Duodenal mucosa (tissue), 2 donors: ENCODE measurements around the gene NT5E.

Experiments
- H3K27ac ChIP-seq: one replicate; pipeline ENCODE4 v1.7.0; 2013; ENCODE audit warnings: low read depth, low read length
- H3K27me3 ChIP-seq, 2 donors: one replicate each; pipeline ENCODE4 v1.7.0; 2013; ENCODE audit warnings: low read length in 2 of 2, control low read depth in 1 of 2; ENCODE audit not compliant: insufficient read depth in 2 of 2, control insufficient read depth in 1 of 2
- H3K36me3 ChIP-seq, 2 donors: one replicate each; pipeline ENCODE4 v1.7.0; 2013; ENCODE audit warnings: low read length in 2 of 2, control low read depth in 1 of 2; ENCODE audit not compliant: insufficient read depth in 2 of 2, control insufficient read depth in 1 of 2
- H3K4me1 ChIP-seq, 2 donors: one replicate each; pipeline ENCODE4 v1.7.0; 2013; ENCODE audit warnings: low read length in 2 of 2, control low read depth in 1 of 2; ENCODE audit not compliant: insufficient read depth in 2 of 2, control insufficient read depth in 1 of 2
- H3K4me3 ChIP-seq, 2 donors: one replicate each; pipeline ENCODE4 v1.7.0; 2013; ENCODE audit warnings: low read length in 2 of 2, low read depth in 1 of 2
- H3K9ac ChIP-seq, 2 donors: one replicate each; pipeline ENCODE4 v1.7.0; 2013; ENCODE audit warnings: low read length in 2 of 2, low read depth in 1 of 2
- H3K9me3 ChIP-seq, 2 donors: one replicate each; pipeline ENCODE4 v1.7.0; 2013; ENCODE audit warnings: low read length in 2 of 2, control low read depth in 1 of 2; ENCODE audit not compliant: control insufficient read depth in 1 of 2

The NT5E gene

GRCh38 chr6:85465762-85466161 lies 15.9 kb downstream of the NT5E start:
- Histone ChIP-seq H3K36me3 (no peaks in the 10 kb centered on the region), H3K27ac (no peak overlapping the region), H3K9ac (no peak overlapping the region), H3K4me1 (peaks cover 0 to 6% of the 10 kb centered on the region in 2 donors), H3K4me3 (no peak overlapping the region), H3K9me3 (no peaks in the 10 kb centered on the region), H3K27me3 (no peaks in the 10 kb centered on the region)

- Histone ChIP-seq H3K4me1 (no peaks in the 10 kb centered on the region), H3K4me3 (no peak overlapping the region), H3K9me3 (no peaks in the 10 kb centered on the region), H3K27ac (no peak overlapping the region), H3K9ac (no peak overlapping the region), H3K27me3 (no peaks in the 10 kb centered on the region), H3K36me3 (no peaks in the 10 kb centered on the region)
These were observed 18.4 kb downstream of the NT5E start for GRCh38 chr6:85468326-85468725.

- H3K36me3 ChIP-seq, result no peaks in the 10 kb centered on the region
- H3K27ac ChIP-seq, result no peak overlapping the region
- no peaks in the 10 kb centered on the region for H3K9me3 ChIP-seq
- no peaks in the 10 kb centered on the region for H3K27me3 ChIP-seq
- no peak overlapping the region for H3K4me3 ChIP-seq
- no peak overlapping the region for H3K9ac ChIP-seq
- no peaks in the 10 kb centered on the region for H3K4me1 ChIP-seq
These were observed 19.6 kb downstream of the NT5E start for GRCh38 chr6:85469276-85470022.

GRCh38 chr6:85470023-85470410 lies 20.1 kb downstream of the NT5E start:
- no peak overlapping the region for H3K27ac ChIP-seq
- no peak overlapping the region for H3K9ac ChIP-seq
- H3K27me3 ChIP-seq, result no peaks in the 10 kb centered on the region
- H3K36me3 ChIP-seq, result no peaks in the 10 kb centered on the region
- H3K4me3 ChIP-seq, result no peak overlapping the region
- no peaks in the 10 kb centered on the region for H3K4me1 ChIP-seq
- no peaks in the 10 kb centered on the region for H3K9me3 ChIP-seq

GRCh38 chr6:85472744-85473143 lies 22.9 kb downstream of the NT5E start:
- Histone ChIP-seq H3K9me3 (no peaks in the 10 kb centered on the region), H3K27ac (no peak overlapping the region), H3K27me3 (no peaks in the 10 kb centered on the region), H3K4me1 (no peaks in the 10 kb centered on the region), H3K9ac (no peak overlapping the region), H3K4me3 (no peak overlapping the region), H3K36me3 (no peaks in the 10 kb centered on the region)

GRCh38 chr6:85473748-85474147 lies 23.9 kb downstream of the NT5E start:
- Histone ChIP-seq H3K4me3 (no peak overlapping the region), H3K9me3 (no peaks in the 10 kb centered on the region), H3K36me3 (no peaks in the 10 kb centered on the region), H3K27me3 (no peaks in the 10 kb centered on the region), H3K27ac (no peak overlapping the region), H3K4me1 (no peaks in the 10 kb centered on the region), H3K9ac (no peak overlapping the region)

- no peaks in the 10 kb centered on the region for H3K4me1 ChIP-seq
- H3K9ac ChIP-seq, result no peak overlapping the region
- H3K27ac ChIP-seq, result no peak overlapping the region
- no peaks in the 10 kb centered on the region for H3K9me3 ChIP-seq
- H3K4me3 ChIP-seq, result no peak overlapping the region
- H3K36me3 ChIP-seq, result no peaks in the 10 kb centered on the region
- no peaks in the 10 kb centered on the region for H3K27me3 ChIP-seq
These were observed 26.6 kb downstream of the NT5E start for GRCh38 chr6:85476532-85476931.

GRCh38 chr6:85479208-85479607 lies 29.3 kb downstream of the NT5E start:
- no peaks in the 10 kb centered on the region for H3K9me3 ChIP-seq
- peaks cover 0 to 5% of the 10 kb centered on the region in 2 donors for H3K4me1 ChIP-seq
- no peaks in the 10 kb centered on the region for H3K27me3 ChIP-seq
- no peak overlapping the region for H3K4me3 ChIP-seq
- no peak overlapping the region for H3K9ac ChIP-seq
- no peak overlapping the region for H3K27ac ChIP-seq
- no peaks in the 10 kb centered on the region for H3K36me3 ChIP-seq

- H3K4me3 ChIP-seq, result no peak overlapping the region
- no peak overlapping the region for H3K27ac ChIP-seq
These were observed 32.5 kb downstream of the NT5E start for GRCh38 chr6:85482206-85482904.

GRCh38 chr6:85482905-85483700 lies 33.2 kb downstream of the NT5E start:
- Histone ChIP-seq H3K27me3 (no peaks in the 10 kb centered on the region), H3K9me3 (no peaks in the 10 kb centered on the region), H3K36me3 (no peaks in the 10 kb centered on the region), H3K4me3 (no peak overlapping the region), H3K9ac (no peak overlapping the region), H3K4me1 (peaks cover 0 to 5% of the 10 kb centered on the region in 2 donors), H3K27ac (no peak overlapping the region)

More at GRCh38 chr6:85482206-85482904, 32.5 kb downstream of the NT5E start:
- H3K36me3 ChIP-seq, result no peaks in the 10 kb centered on the region
- no peak overlapping the region for H3K9ac ChIP-seq
- H3K27me3 ChIP-seq, result no peaks in the 10 kb centered on the region
- no peaks in the 10 kb centered on the region for H3K9me3 ChIP-seq
- peaks cover 0 to 5% of the 10 kb centered on the region in 2 donors for H3K4me1 ChIP-seq
